Panc1 (cell line): ENCODE data around the gene AGBL4.

Source experiments
- POLR2AphosphoS5 ChIP-seq: IDR thresholded peaks from 2 replicates; pipeline ENCODE4 v1.6.1; 2012; ENCODE audit warnings: mild to moderate bottlenecking, low read depth, low read length, moderate library complexity
- TF ChIP-seq, protein P1 (sequence below): fragments of 450-650 bp; IDR thresholded peaks from 2 replicates; pipeline ENCODE4 v1.5.1; 2017; ENCODE audit warnings: mild to moderate bottlenecking

DNA sequence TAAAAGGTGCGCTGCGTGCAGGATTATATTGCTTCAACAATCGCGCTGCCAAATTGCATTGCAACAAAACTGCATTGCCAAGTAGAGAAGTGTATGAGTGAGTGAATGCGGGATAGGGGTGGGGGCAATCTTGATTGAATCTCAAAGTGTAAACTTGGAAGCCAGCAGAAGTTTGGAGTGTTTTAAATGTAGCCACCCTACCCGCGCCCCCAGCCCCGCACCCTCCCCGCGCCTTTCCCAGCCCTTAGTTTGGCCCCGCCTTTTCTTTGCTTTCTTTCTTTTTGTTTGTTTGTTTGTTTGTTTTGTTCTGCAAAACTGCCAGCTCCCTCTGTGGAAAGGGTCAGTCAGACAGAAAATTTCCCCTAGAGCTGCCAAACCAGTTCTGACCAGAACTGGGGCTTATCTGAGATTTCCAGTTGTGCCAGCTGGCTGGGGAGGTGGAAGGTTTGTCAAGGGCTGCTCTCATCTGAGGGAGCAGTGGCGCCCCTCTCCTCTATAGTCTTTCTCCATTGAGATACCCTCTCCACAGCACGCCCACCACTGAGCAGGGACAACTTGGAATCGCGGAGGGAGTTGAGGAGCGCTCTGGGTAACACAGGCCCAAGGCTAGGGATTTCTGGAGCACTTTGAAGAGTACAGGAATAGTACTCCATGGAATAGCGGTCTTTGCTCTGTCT is 1246.4 kb downstream of the AGBL4 start:
- no peak for TF ChIP-seq POLR2AphosphoS5
- TF ChIP-seq, protein P1, sequence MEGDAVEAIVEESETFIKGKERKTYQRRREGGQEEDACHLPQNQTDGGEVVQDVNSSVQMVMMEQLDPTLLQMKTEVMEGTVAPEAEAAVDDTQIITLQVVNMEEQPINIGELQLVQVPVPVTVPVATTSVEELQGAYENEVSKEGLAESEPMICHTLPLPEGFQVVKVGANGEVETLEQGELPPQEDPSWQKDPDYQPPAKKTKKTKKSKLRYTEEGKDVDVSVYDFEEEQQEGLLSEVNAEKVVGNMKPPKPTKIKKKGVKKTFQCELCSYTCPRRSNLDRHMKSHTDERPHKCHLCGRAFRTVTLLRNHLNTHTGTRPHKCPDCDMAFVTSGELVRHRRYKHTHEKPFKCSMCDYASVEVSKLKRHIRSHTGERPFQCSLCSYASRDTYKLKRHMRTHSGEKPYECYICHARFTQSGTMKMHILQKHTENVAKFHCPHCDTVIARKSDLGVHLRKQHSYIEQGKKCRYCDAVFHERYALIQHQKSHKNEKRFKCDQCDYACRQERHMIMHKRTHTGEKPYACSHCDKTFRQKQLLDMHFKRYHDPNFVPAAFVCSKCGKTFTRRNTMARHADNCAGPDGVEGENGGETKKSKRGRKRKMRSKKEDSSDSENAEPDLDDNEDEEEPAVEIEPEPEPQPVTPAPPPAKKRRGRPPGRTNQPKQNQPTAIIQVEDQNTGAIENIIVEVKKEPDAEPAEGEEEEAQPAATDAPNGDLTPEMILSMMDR, result no peak
